GM21381 (cell line): ENCODE measurements around the gene PHETA1.

ENCODE experiments used
- ATAC-seq: cut with Tn5 transposase; IDR thresholded peaks from one replicate; pipeline ENCODE4 v1.9.1; 2021; ENCODE audit warnings: mild to moderate bottlenecking, moderate library complexity; ENCODE audit not compliant: unreplicated experiment

Gene PHETA1

GRCh38 chr12:111368788-111369495 lies at the start of gene PHETA1:
Gene PHETA1 (minus strand): TSS chr12:111369095. CDS start chr12:111363427, 5,668 bp downstream.
- peak; percentile 95 for ATAC-seq

- no peak for ATAC-seq
These were observed 49.6 kb upstream of the PHETA1 start for GRCh38 chr12:111418594-111418880.

GRCh38 chr12:111417784-111418593 lies 49.1 kb upstream of the PHETA1 start:
- no peak for ATAC-seq

GRCh38 chr12:111417290-111417689 lies 48.4 kb upstream of the PHETA1 start:
- no peak for ATAC-seq

GRCh38 chr12:111414711-111415252 lies 45.9 kb upstream of the PHETA1 start:
- ATAC-seq, result no peak

- ATAC-seq, result no peak
These were observed 44.7 kb upstream of the PHETA1 start for GRCh38 chr12:111413442-111414086.

GRCh38 chr12:111412830-111413441 lies 44.0 kb upstream of the PHETA1 start:
- ATAC-seq, result no peak

- ATAC-seq, result no peak
These were observed 43.3 kb upstream of the PHETA1 start for GRCh38 chr12:111412007-111412829.

GRCh38 chr12:111411185-111411764 lies 42.4 kb upstream of the PHETA1 start:
- no peak for ATAC-seq

- no peak for ATAC-seq
These were observed 41.7 kb upstream of the PHETA1 start for GRCh38 chr12:111410431-111411184.

GRCh38 chr12:111409780-111410430 lies 41.0 kb upstream of the PHETA1 start:
- no peak for ATAC-seq

- ATAC-seq, result no peak
These were observed 40.5 kb upstream of the PHETA1 start for GRCh38 chr12:111409403-111409779.

- ATAC-seq, result no peak
These were observed 39.9 kb upstream of the PHETA1 start for GRCh38 chr12:111408686-111409402.

GRCh38 chr12:111408116-111408440 lies 39.2 kb upstream of the PHETA1 start:
- ATAC-seq, result no peak

GRCh38 chr12:111407377-111408115 lies 38.7 kb upstream of the PHETA1 start:
- no peak for ATAC-seq

- no peak for ATAC-seq
These were observed 37.8 kb upstream of the PHETA1 start for GRCh38 chr12:111406474-111407376.
